ENCODE measurements around the gene SPECC1.
"Not testable (repeated sequence)": the region's sequence is repeated elsewhere in the genome, so short reads cannot be mapped to it uniquely, and the experiment has no call there.

SPECC1 gene

GRCh38 chr17:20142268-20142667 is 133.1 kb downstream of the SPECC1 start:
- no peak for DNase-seq

- DNase-seq, result no peak
Measured at GRCh38 chr17:20143740-20144139, 134.6 kb downstream of the SPECC1 start.

DNA sequence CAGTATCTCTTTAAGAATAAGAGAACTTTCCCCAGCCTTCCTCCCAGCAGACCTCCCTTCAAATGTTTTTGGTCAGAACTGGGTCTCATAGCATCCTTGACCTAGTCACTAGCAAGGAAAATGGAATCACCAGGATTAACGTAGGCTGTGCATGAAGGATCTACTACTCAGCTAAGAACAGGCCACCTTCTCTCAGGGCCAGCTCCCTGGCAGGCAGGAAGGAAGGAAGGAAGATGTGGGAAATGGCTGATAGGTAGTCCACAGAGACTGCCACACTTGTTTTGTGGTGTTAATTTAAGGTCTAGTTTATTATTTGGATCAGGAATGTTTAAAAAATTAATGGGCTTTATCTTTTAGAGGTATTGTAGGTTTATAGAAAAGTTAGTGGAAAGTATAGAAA is 136.4 kb downstream of the SPECC1 start:
- no peak for DNase-seq

- no peak for DNase-seq
Measured at GRCh38 chr17:20149251-20149650, 140.1 kb downstream of the SPECC1 start.

GRCh38 chr17:20151174-20151573 is 142.0 kb downstream of the SPECC1 start:
- DNase-seq, result no peak

DNA sequence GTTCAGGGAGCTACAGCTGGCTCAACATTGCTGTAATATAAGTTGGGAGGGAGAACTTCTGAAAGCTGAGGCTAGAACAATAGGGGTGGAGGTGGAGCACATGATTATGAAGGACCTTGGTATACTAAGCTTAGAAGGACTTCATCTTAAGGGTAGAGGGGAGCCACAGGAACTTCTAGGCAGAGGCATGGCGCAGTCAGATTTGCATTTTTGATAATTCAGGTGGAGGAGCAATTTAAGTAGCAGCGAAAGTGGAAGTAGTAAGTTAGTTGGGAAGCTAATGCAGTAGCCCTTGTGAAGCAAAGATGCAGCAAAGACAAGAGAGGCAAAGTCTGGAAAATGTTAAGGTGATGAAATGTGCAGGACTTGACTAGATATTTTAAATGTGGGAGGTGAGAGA is 144.1 kb downstream of the SPECC1 start:
- DNase-seq, result no peak

- DNase-seq, result no peak
Measured at GRCh38 chr17:20154286-20155000, 145.3 kb downstream of the SPECC1 start.

DNA sequence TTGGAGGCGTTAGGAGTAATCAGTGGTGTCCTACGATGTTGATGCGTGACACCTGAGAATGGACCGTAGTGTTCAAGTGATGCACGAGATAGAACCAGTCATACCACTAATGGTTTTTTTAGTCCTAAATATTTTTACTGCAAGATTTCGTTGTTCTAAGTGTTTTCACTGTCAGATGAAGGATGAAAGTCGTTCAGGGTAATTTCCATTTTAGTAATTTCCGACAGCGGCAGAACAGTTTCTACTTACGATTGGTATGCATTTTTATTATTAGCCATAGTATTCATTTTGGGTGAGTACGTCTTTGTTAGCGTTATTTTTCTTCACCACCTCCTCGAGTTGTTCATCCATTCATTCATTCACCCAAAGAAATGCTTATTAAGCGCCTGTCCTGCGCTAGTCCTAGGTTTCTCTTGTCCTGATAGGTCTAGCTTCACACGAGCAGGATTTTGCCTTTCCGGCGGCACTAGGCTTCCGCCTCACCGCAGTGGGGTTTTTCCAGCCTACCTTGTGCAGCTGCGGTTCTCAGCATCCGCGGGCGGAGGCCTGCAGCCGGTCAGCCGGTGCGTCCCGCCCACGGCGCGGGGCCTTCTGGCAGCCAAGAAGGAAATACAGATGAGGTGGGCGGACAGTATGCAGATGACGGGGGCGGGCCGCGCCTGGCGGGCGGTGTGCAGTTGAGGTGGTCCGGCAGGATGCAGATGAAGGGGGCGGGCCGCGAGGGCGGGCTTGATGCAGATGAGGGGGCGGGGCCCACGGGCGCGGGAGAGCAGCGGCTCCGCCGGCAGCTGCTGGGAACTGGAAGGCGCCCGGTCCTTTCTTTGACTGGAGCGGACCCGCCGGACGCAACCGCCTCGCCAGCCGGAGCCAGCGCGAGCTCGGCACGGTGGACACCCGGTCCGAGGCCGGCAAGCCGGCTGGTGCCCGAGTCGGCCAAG is 146.4 kb downstream of the SPECC1 start:
- DNase-seq, result peak; percentile 85 to 98

DNA sequence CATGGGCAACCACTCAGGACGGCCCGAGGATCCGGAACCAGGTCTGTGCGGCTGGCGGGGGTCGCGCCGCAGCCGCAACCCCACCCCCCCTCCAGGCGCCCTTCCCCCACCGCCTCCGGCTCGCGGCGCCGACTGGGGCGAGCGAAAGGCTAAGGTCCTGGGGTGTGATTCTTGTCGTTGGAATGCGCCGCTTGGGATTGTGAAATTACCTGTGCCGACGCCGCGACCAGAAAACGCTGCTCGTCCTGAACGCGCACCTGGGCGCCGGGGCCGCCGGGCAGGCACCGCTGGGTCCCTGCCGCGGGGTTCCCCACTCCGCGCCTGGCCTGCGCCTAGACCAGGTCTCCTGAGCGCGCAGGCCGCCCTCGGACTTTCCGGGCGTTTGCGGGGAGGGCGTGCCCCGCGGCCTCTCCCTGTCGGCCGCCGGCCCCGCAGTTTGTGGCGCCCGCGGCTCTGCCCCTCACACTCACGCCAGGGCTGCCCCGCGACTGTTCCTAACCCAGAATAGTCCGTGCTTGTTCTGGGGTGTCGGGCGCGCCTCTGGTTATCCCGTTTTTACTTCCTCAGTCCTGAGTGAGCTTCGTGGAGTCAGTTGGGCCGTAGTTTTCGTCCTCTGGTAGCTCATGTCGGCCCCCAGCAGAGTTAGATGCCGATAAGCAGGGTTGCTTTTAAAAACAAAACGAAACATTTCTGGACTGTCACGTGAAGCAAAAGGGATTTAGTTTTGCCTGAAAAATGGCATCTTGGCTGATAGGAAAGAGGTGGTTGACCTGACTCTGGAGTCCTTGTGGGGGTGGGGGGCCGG is 147.2 kb downstream of the SPECC1 start:
- peak in 1 of 2 experiments; percentile 55 for DNase-seq

DNA sequence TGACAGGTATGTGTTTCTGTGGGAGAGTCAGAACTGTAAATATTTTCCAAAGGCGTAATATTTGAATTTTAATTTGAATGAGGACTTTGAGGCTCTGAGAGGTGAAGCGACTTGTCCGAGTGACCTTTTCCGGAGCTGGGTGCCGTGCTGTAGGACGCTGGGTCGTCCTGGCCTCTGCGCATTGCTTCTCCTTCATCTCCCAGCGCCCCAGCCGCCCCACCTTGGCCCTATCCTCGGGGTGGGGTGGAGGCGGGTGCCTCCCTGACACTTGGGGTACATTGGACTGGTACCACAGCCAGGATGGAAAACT is 147.8 kb downstream of the SPECC1 start:
- DNase-seq, result no peak

GRCh38 chr17:20158580-20158979 is 149.4 kb downstream of the SPECC1 start:
- DNase-seq, result no peak

DNA sequence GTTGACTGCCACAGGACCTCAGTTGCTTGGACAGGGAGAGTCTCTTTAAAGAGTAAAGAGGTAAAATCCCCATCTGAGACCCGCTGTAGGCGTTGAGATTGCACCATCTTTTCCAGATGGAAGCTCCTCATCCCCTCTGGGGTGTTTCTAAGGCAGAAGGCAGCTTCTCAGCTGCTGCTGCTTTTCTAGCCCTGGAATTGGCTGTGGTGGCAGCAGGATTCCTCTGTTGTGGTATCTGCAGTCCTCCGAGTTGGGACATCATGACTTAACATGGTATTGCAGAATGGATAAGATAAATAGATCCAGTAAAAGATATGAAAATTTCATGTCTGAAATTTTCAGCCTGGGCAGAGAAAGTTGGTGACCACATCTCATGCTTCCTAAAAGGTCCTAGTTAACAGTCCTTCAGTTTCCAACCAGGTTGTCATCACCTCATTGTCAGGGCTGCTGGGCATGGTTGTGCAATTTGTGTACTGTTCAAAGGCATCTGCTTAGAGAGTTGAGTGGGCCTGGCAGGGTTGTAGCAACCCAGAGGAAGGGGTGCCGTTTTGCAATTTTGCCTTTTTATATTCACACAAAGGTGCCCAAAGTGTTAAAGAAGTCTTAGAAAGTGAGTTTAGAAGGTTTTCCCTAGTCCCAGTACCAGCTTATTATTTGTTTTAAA is 150.4 kb downstream of the SPECC1 start:
- no peak for DNase-seq

- not testable (repeated sequence) for DNase-seq
Measured at GRCh38 chr17:20165516-20165915, 156.4 kb downstream of the SPECC1 start.

DNA sequence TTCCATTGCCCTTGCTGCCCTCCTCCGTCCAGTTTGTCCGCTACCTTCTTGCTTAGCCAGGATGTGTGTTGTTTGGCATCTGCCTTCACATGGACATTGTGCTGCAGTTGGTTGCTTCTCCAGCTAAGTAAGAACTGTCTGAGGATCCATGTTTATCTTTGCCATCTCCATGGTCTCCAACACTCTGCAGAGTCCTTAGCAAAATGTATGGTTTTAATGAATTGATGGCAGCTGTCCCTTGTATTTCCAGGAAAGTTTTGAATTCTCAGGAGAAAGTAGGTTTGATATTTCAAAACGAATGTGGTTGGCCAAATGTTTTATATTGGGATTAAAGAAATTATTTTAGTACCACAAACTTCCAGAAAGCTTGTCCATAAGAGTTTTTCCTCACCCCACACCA is 160.9 kb downstream of the SPECC1 start:
- DNase-seq, result no peak

- DNase-seq, result no peak
Measured at GRCh38 chr17:20171741-20172365, 162.7 kb downstream of the SPECC1 start.

GRCh38 chr17:20172376-20172775 is 163.2 kb downstream of the SPECC1 start:
- no peak for DNase-seq

- DNase-seq, result no peak
Measured at GRCh38 chr17:20173091-20173490, 163.9 kb downstream of the SPECC1 start.

- peak in 1 of 2 experiments; percentile 21 for DNase-seq
Measured at GRCh38 chr17:20174588-20175265, 165.6 kb downstream of the SPECC1 start.

DNA sequence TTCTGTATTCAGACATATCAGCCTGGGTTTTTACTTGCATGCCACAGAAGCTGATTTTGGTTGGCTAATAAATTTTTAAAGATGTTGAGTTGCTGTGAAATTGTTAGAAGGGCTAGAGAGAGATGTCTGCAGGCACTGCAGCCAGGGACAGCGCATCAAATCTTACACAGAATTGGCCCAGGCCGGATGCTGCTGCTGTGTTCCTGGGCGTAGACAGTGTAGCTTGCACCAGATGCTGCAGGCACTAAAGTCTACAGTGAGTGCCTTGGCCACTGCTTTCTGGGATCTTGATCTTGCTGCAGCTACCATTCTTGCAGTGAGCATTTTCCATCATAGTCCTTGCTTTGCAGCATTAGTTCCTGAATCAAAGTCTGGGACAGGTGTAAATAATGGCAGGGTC is 169.9 kb downstream of the SPECC1 start:
- no peak for DNase-seq

GRCh38 chr17:20180661-20181060 is 171.5 kb downstream of the SPECC1 start:
- DNase-seq, result no peak

DNA sequence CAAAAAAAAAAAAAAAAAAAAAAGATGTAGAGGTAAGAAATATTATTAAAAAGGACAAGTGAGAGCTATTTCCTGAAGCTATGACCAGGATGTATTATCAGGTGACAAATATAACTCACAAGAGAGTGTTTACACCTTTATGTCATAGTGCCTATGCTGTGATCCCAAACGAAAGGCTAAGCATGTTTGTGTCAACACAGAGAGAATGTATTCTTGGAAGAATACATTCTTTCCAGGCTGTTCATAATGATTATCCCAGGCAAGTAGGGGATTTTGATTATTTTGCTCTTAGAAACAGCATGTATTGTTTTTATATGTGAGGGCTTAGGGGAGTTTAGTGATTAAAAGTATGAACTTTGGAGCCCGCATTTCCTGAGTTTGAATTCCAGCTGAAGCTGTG is 175.0 kb downstream of the SPECC1 start:
- DNase-seq, result no peak

Data from SW 1271 (cell line).